ENCODE measurements around the gene A2M. TPM values are rescaled to one million over a fixed set of nuclear protein-coding genes. Genes with fewer than 3 reads are reported as not detected.

A2M gene
- total and polyA plus RNA-seq, 2 experiments from 2014 or later: 0.92 TPM; not detected in 1

GRCh38 chr12:9113296-9113986, 2.3 kb downstream of the A2M start:
- no peak overlapping the region for H3K27ac Mint-ChIP-seq
- H3K36me3 Mint-ChIP-seq (ENCODE audit: low read depth): no peaks in the 10 kb centered on the region
- no peaks in the 10 kb centered on the region for H3K9me3 Mint-ChIP-seq
- Histone ChIP-seq H3K4me1 (ENCODE audit: insufficient read depth) (0 out of 2 replicates have a peak, but pooled peaks cover 6% of the 10 kb centered on the region), H3F3A (replicated peaks; ENCODE audit: low read depth) (no peaks in the 10 kb centered on the region), H3K79me2 (replicated peaks; ENCODE audit: insufficient read depth) (no peaks in the 10 kb centered on the region), H3K9me2 (ENCODE audit: insufficient read depth) (0 out of 2 replicates have a peak, but pooled peaks cover under 1% of the 10 kb centered on the region), H4K20me1 (replicated peaks; ENCODE audit: insufficient read depth) (no peaks in the 10 kb centered on the region), H3K36me3 (ENCODE audit: insufficient read depth) (no peaks in the 10 kb centered on the region), H3K4me2 (no peak overlapping the region), H3K4me3 (no peak overlapping the region), H2AFZ (no peak overlapping the region), H3K27ac (ENCODE audit: low read depth) (no peak overlapping the region), H3K27me3 (ENCODE audit: insufficient read depth) (no peaks in the 10 kb centered on the region; the same call in 1 of the 2 replicates)
- peaks cover 18% of the 10 kb centered on the region for H3K4me1 Mint-ChIP-seq
- H3K4me3 Mint-ChIP-seq: no peak overlapping the region
- no peaks in the 10 kb centered on the region for H3K27me3 Mint-ChIP-seq (ENCODE audit: insufficient read depth, low read depth, poor library complexity)
- ATAC-seq (no peak), DNase-seq (ENCODE audit: low spot score) (no peak)
- no peak for TF ChIP-seq CTCF (conservative IDR thresholded peaks at IDR 0.05; ENCODE audit: low read depth in 2 of 2)
- TF ChIP-seq ZNF331 (CRISPR knock-in tag; IDR thresholded peaks at IDR 0.05; ENCODE audit: low read depth): no peak
- no peak for TF ChIP-seq STAT1 (IDR thresholded peaks at IDR 0.05; ENCODE audit: unreplicated experiment)
- TF ChIP-seq CREB1 (CRISPR knock-in tag; IDR thresholded peaks at IDR 0.05; ENCODE audit: low read depth): no peak

GRCh38 chr12:9112076-9112853, 3.5 kb downstream of the A2M start:
- no peak for ATAC-seq
- Histone ChIP-seq H3K36me3 (ENCODE audit: insufficient read depth) (no peaks in the 10 kb centered on the region), H3K4me1 (ENCODE audit: insufficient read depth) (0 out of 2 replicates have a peak, but pooled peaks cover 6% of the 10 kb centered on the region), H4K20me1 (replicated peaks; ENCODE audit: insufficient read depth) (no peaks in the 10 kb centered on the region), H3K4me3 (no peak overlapping the region), H3K9me2 (ENCODE audit: insufficient read depth) (0 out of 2 replicates have a peak, but pooled peaks cover 2% of the 10 kb centered on the region), H3K4me2 (no peak overlapping the region), H3K79me2 (replicated peaks; ENCODE audit: insufficient read depth) (no peaks in the 10 kb centered on the region), H3F3A (replicated peaks; ENCODE audit: low read depth) (no peaks in the 10 kb centered on the region), H2AFZ (no peak overlapping the region), H3K27ac (ENCODE audit: low read depth) (no peak overlapping the region), H3K27me3 (ENCODE audit: insufficient read depth) (no peaks in the 10 kb centered on the region; the same call in 1 of the 2 replicates)
- Mint-ChIP-seq H3K9me3 (no peaks in the 10 kb centered on the region), H3K4me1 (peaks cover 16% of the 10 kb centered on the region), H3K4me3 (no peak overlapping the region), H3K36me3 (ENCODE audit: low read depth) (no peaks in the 10 kb centered on the region), H3K27ac (no peak overlapping the region), H3K27me3 (ENCODE audit: insufficient read depth, low read depth, poor library complexity) (no peaks in the 10 kb centered on the region)
- DNase-seq (ENCODE audit: low spot score): no peak
- no peak for TF ChIP-seq ZNF114 (CRISPR knock-in tag; IDR thresholded peaks at IDR 0.05)

- H3K36me3 Mint-ChIP-seq (ENCODE audit: low read depth): no peaks in the 10 kb centered on the region
- Histone ChIP-seq H3K4me1 (ENCODE audit: insufficient read depth) (0 out of 2 replicates have a peak, but pooled peaks cover 6% of the 10 kb centered on the region), H3K9me2 (ENCODE audit: insufficient read depth) (0 out of 2 replicates have a peak, but pooled peaks cover 2% of the 10 kb centered on the region), H2AFZ (no peak overlapping the region), H4K20me1 (replicated peaks; ENCODE audit: insufficient read depth) (no peaks in the 10 kb centered on the region), H3K4me2 (no peak overlapping the region), H3F3A (replicated peaks; ENCODE audit: low read depth) (no peaks in the 10 kb centered on the region), H3K36me3 (ENCODE audit: insufficient read depth) (no peaks in the 10 kb centered on the region), H3K27ac (ENCODE audit: low read depth) (no peak overlapping the region), H3K4me3 (no peak overlapping the region), H3K27me3 (ENCODE audit: insufficient read depth) (no peaks in the 10 kb centered on the region; the same call in 1 of the 2 replicates), H3K79me2 (replicated peaks; ENCODE audit: insufficient read depth) (no peaks in the 10 kb centered on the region)
- no peak for ATAC-seq
- H3K4me1 Mint-ChIP-seq: peaks cover 10% of the 10 kb centered on the region
- H3K27ac Mint-ChIP-seq: no peak overlapping the region
- DNase-seq (ENCODE audit: low spot score): no peak
- H3K9me3 Mint-ChIP-seq: no peaks in the 10 kb centered on the region
- H3K4me3 Mint-ChIP-seq: no peak overlapping the region
- no peaks in the 10 kb centered on the region for H3K27me3 Mint-ChIP-seq (ENCODE audit: insufficient read depth, low read depth, poor library complexity)
- no peak for TF ChIP-seq ZNF114 (CRISPR knock-in tag; IDR thresholded peaks at IDR 0.05)
- no peak for TF ChIP-seq STAT1 (IDR thresholded peaks at IDR 0.05; ENCODE audit: unreplicated experiment)
- TF ChIP-seq ZNF331 (CRISPR knock-in tag; IDR thresholded peaks at IDR 0.05; ENCODE audit: low read depth): no peak
- no peak for TF ChIP-seq EZH2 (IDR thresholded peaks at IDR 0.05; ENCODE audit: low read depth, unreplicated experiment)
- no peak for TF ChIP-seq ETS1 (IDR thresholded peaks at IDR 0.05)
These were observed 4.2 kb downstream of the A2M start for GRCh38 chr12:9111525-9111924.

Data from GM23338 (cell line).